Spleen (tissue), 11 donors: ENCODE measurements around the gene C16orf89. TPM values are rescaled to one million over a fixed set of nuclear protein-coding genes. Genes with fewer than 3 reads are reported as not detected.
"Not testable (repeated sequence)": the region's sequence is repeated elsewhere in the genome, so short reads cannot be mapped to it uniquely, and the experiment has no call there.

Experiments
- DNase-seq: peaks from one replicate; pipeline ENCODE4 v3.0.0-alpha.2; 2020
- H3K27ac ChIP-seq, 8 donors: fragments of 200-600 bp; sonication (generic) in 7 of 8; 1 replicate in 4 of 8; 2 replicates in 4 of 8; pipeline versions ENCODE4 v1.5.0 to v1.8.0; 2016 to 2021; ENCODE audit warnings: inconsistent platforms in 4 of 8, mild to moderate bottlenecking in 4 of 8, moderate library complexity in 1 of 8
- H3K27me3 ChIP-seq, 7 donors: fragments of 200-600 bp; sonication (generic) in 6 of 7; replicated peaks in 1 of 7; 1 replicate in 4 of 7; 2 replicates in 3 of 7; pipeline versions ENCODE4 v1.5.0 to v1.8.0; 2016 to 2021; ENCODE audit warnings: inconsistent platforms in 3 of 7, mild to moderate bottlenecking in 1 of 7
- H3K36me3 ChIP-seq, 6 donors: fragments of 200-600 bp; sonication (generic) in 5 of 6; 1 replicate in 4 of 6; 2 replicates in 2 of 6; pipeline versions ENCODE4 v1.5.0 to v1.8.0; 2016 to 2021; ENCODE audit warnings: inconsistent platforms in 2 of 6
- H3K4me1 ChIP-seq, 6 donors: fragments of 200-600 bp; sonication (generic) in 5 of 6; 1 replicate in 3 of 6; 2 replicates in 3 of 6; pipeline versions ENCODE4 v1.5.0 to v1.8.0; 2016 to 2021; ENCODE audit warnings: inconsistent platforms in 3 of 6
- H3K4me3 ChIP-seq, 8 donors: fragments of 200-600 bp; sonication (generic) in 7 of 8; 1 replicate in 4 of 8; 2 replicates in 4 of 8; pipeline versions ENCODE4 v1.5.0 to v1.8.0; 2016 to 2021; ENCODE audit warnings: inconsistent platforms in 4 of 8, mild to moderate bottlenecking in 4 of 8, moderate library complexity in 2 of 8
- H3K9me3 ChIP-seq, 8 donors: fragments of 200-600 bp; sonication (generic) in 7 of 8; 1 replicate in 4 of 8; 2 replicates in 4 of 8; pipeline versions ENCODE4 v1.5.0 to v1.8.0; 2016 to 2021; ENCODE audit warnings: inconsistent platforms in 4 of 8
- POLR2AphosphoS5 ChIP-seq, 3 donors: sonication (generic); formaldehyde crosslinking; IDR thresholded peaks; one replicate each; pipeline ENCODE4 v1.5.1; 2017; ENCODE audit warnings: antibody characterized with exemption in 3 of 3
- WGBS, 5 donors: extraction: QIAGEN DNeasy Blood & Tissue Kit in 3 of 5; methylation state at CpG; one replicate each; pipeline versions ENCODE4 v1.1.5 to v1.1.7; 2013 to 2018; 5-methylcytosine and 5-hydroxymethylcytosine counted together
- intact Hi-C: fragments of 100-400 bp; cut with DNase I; formaldehyde crosslinking; loops from one replicate; pipeline ENCODE4 v1.15.0; 2023; ENCODE audit warnings: low total_unique reads
- polyA plus RNA-seq, 3 donors: library from polyadenylated mRNA; stranded (reverse); fragments of 200-250 nt; gene quantifications; one replicate each; pipeline ENCODE4 v1.2.1, GENCODE V29; 2013
- total RNA-seq, 7 donors: library from RNA; depleted of rRNA in 3 of 7; stranded (reverse); fragments of >200 nt in 3 of 7; fragmentation: NEBNext Ultra II Directional in 4 of 7; extraction: Animal tissue kit (Norgen Biotek cat#: 25700) in 4 of 7; gene quantifications; one replicate each; pipeline versions ENCODE4 v1.1.0 to v1.2.1, GENCODE V29; 2016 to 2021
- TF ChIP-seq, protein P1 (sequence below), 11 experiments: fragments of 200-600 bp in 7 of 11; fragments of 450-650 bp in 4 of 11; sonication (generic) in 4 of 11; IDR thresholded peaks in 8 of 11; conservative IDR thresholded peaks in 3 of 11; 1 replicate in 7 of 11; 2 replicates in 4 of 11; pipeline versions ENCODE4 v1.4.0 to v1.8.0; 2016 to 2021; ENCODE audit warnings: antibody characterized with exemption in 11 of 11, inconsistent platforms in 4 of 11, mild to moderate bottlenecking in 1 of 11
- donor health status: healthy with polysubstance abuse.
- donor health status: DM: no; HTN: no; CAD: no; lungs with moderate emphysema.
- donor health status: DM: no; HTN: no; CAD: no.
- donor health status: Bipolar disorder and iron deficiency.
- donor health status: healthy.
- donor health status: DM: no; HTN: no; CAD: no.
- donor health status: DM: yes; HTN: yes; CAD: no.

The C16orf89 gene
- total and polyA plus RNA-seq, 10 donors: 0.34 to 5.7 (median 1.7) TPM; not detected in 1

DNA sequence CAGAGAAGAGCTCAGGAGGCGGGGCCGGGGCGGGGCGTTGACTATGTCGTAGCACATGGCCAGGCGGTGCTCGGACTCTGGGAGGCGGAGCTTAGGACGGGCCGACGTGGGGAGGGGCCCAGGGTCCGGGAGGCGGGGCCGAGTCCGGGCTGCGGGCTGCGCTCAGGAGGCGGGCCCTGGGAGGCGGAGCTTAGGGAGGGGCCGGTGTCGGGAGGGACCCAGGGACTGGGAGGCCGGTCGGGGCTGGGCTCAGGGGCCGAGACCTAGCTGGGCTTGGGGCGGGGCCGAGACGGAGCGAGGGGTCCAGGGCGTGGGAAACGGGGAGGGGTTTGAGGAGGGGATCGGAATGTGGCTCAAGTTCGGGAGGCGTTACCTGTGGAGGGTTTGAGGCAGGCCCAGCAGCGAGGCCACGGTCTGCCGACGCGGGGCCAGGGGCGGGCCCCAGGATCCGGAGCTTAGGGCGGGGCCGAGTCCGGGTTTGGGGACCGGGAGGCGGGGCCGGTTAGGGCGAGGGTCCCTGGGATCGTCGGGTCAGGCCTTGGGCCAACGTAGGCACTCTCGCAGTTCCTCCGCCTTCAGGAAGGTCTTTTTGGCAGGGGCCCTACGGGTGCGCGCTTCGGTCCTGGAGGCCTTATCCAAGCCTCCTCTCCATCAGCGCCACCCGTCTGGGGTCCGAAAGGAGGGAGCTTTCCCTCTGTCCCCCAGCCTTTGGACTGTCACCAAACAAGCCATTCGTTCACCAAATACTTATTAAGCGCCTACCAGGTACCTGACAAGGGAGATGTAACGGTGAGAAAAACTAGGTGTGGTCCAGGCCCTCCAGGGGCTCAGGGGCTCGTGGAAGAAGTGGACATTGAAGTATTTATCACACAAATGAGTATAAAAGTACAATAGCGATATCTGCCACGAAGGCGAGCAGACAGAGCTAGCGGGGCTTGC lies 32.7 kb upstream of the C16orf89 start:
- H3K9me3 ChIP-seq, H3K27me3 ChIP-seq, intact Hi-C loops, H3K36me3 ChIP-seq: not testable (repeated sequence)
- WGBS, 5 donors: 1 to 4% (median 3%) methylated on average over 23 to 58 of the region's 67 CpGs
- DNase-seq: peak; percentile 95
- Histone ChIP-seq H3K4me3 (peak overlapping the region; percentile 60 to 93 (median 84)), H3K27ac (peak overlapping the region; percentile 70 to 92 (median 85)), H3K4me1 (peaks cover 0 to 16% (median 8%) of the 10 kb centered on the region in 6 donors)
- TF ChIP-seq, protein P1, sequence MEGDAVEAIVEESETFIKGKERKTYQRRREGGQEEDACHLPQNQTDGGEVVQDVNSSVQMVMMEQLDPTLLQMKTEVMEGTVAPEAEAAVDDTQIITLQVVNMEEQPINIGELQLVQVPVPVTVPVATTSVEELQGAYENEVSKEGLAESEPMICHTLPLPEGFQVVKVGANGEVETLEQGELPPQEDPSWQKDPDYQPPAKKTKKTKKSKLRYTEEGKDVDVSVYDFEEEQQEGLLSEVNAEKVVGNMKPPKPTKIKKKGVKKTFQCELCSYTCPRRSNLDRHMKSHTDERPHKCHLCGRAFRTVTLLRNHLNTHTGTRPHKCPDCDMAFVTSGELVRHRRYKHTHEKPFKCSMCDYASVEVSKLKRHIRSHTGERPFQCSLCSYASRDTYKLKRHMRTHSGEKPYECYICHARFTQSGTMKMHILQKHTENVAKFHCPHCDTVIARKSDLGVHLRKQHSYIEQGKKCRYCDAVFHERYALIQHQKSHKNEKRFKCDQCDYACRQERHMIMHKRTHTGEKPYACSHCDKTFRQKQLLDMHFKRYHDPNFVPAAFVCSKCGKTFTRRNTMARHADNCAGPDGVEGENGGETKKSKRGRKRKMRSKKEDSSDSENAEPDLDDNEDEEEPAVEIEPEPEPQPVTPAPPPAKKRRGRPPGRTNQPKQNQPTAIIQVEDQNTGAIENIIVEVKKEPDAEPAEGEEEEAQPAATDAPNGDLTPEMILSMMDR (IDR thresholded peaks at IDR 0.05 in 8 of 11, conservative IDR thresholded peaks at IDR 0.05 in 3 of 11): peak in 1 of 11 experiments; percentile 3

DNA sequence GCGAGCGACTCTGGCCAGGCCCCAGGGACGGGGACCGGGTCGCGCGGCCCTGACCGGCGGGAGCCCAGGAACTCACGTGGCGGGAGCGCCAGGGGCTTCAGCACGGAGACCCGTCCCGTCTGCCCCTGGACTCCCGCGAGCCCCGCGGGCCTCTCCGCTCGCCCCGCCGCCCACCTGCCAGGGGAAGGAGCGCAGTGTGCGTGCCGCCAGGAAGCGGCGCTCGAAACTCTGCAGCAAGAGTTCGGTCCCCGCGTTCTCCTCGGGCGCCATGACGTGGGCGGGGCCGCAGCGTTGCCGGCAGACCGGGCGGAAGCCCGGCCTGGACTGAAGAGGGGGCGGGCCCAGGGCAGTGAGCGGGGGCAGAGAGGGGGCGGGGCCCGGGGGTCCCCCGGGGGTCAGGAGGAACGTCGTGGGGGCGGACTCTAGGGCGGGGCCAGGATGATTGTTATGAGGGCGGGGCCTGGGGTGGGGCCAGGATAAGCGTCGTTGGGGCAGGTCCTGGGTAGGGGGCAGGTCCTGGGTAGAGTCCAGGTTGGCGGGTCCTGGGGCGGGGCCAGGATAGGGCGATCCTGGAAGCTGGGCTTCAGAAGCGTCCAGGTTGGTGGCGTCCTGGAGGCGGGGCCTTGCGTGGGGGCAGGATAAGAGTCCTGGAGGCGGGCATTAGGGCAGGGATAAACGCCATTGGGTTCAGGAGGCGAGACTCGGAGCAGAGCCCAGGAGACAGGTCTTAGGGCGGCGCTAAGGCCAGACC lies 31.9 kb upstream of the C16orf89 start, which contains the start of gene EEF2KMT:
TSS of gene EEF2KMT (minus strand) at position 326 of the 751 bp plus-strand sequence. CDS start at position 270, 56 bp downstream.
- 0 to 1% (median 0%) methylated on average over 24 to 67 of the region's 67 CpGs for WGBS, 5 donors

DNA sequence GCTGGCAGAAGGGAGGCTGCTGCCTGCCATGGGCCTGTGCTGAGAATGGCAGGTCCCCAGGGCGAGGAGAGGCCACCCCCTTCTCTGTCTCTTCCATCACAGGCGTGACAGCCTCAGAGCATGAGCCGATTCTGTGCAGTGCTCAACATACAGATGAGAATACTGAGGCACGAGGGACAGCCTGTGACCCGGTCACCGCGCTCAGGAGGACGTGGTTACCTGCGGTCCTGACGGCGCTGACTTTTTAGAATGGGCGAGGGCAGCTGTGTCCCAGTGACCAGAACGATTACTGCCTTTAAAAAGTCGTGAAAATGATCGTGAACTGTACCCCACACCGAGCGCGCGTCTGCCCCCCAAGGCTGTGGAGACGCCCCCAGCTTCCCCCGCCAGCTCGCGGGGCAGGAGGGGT lies 31.3 kb upstream of the C16orf89 start:
- Histone ChIP-seq H3K4me3 (peak overlapping the region; percentile 73 to 93 (median 84)), H3K27ac (peak overlapping the region; percentile 41 to 92 (median 84)), H3K4me1 (peaks cover 0 to 21% (median 10%) of the 10 kb centered on the region in 6 donors)
- DNase-seq, H3K27me3 ChIP-seq, intact Hi-C loops, H3K9me3 ChIP-seq, H3K36me3 ChIP-seq: not testable (repeated sequence)
- 0 to 1% (median 1%) methylated on average over 13 to 23 of the region's 23 CpGs for WGBS, 5 donors

More for the DNA sequence above, 31.9 kb upstream of the C16orf89 start, which contains the start of gene EEF2KMT:
- peak; percentile 99 for DNase-seq
- peaks cover 0 to 16% (median 8%) of the 10 kb centered on the region in 6 donors for H3K4me1 ChIP-seq
- H3K27me3 ChIP-seq, intact Hi-C loops, H3K36me3 ChIP-seq, H3K9me3 ChIP-seq: not testable (repeated sequence)
- peak within 1 kb of the TSS; percentile 70 to 92 (median 85) for H3K27ac ChIP-seq
- TF ChIP-seq POLR2AphosphoS5 (IDR thresholded peaks at IDR 0.05): peak; percentile 45 to 73 (median 72)
- TF ChIP-seq, protein P1 (IDR thresholded peaks at IDR 0.05 in 8 of 11, conservative IDR thresholded peaks at IDR 0.05 in 3 of 11): peak in 1 of 11 experiments; percentile 11
- H3K4me3 ChIP-seq: peak within 1 kb of the TSS; percentile 73 to 93 (median 84)

DNA sequence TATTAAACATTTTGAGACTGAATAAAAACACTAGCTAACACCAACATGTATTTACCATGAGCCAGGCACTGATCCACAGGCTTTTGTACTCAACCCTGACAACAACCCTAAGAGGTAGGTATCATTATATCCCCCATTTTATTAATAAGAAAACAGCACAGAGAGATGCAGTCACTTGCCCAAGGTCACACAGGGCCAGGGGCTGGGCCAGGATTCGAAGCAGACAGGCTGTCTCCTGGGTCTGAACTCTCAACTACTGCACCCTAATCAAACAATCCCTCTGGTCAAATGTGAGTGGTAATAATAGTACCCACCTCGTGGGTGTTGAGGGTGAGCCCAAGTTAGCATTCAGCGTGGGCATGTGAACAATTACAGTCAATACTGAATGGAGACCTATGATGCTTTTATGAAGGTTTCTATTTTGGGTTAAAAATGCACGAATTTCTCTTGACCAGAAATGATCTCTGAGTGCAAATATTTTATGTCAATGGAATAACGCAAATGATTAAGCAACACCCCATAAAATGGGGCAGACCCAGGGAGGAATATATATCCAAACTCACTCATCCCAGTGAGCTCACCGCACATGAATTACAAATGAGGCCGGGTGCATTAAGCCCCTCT lies 30.8 kb upstream of the C16orf89 start:
- Histone ChIP-seq H3K4me1 (peaks cover 0 to 21% (median 10%) of the 10 kb centered on the region in 6 donors), H3K27ac (peak overlapping the region in 4 of 8 donors; percentile 88 to 92 (median 90)), H3K4me3 (peak overlapping the region in 7 of 8 donors; percentile 73 to 93 (median 85))
- 28 to 43% (median 39%) methylated on average over 6 to 7 of the region's 7 CpGs for WGBS, 5 donors
- intact Hi-C loops, H3K27me3 ChIP-seq, H3K9me3 ChIP-seq, H3K36me3 ChIP-seq, DNase-seq: not testable (repeated sequence)

DNA sequence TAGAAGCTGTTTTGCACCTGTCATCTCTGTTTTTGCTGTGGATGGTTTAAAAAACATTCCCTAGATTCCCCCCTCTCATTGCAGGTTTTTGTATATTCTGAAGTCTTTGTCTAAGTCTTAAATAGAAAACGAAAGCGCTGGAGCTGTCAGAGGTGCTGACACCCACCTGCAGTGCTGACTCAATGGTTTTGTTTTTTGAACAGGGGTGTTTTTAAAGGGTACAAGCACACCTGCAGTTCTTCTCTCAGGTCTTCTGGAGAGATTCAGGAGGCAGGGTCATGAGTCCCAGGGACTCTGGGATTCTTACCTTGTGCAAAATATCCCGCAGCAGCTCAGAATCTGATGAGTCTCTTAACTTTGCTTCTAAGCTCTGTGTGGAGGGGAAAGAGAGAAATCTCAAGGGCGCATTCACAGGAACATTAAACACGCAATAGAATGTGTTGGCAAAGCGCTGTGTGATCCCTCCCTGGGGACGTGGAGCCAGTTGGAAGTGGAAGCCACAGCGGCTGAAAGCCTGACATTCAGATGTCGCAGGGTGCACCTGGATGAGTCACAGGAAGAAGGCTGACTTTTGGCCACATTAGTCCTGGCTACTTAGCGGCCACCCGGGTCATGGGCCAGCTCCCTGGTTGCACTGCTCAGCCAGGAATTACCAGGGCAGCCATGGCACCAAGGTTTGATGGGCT lies 29.5 kb upstream of the C16orf89 start:
- intact Hi-C loops, H3K27ac ChIP-seq: not testable (repeated sequence)
- WGBS, 5 donors: 66 to 93% (median 76%) methylated on average over 9 to 11 of the region's 11 CpGs

DNA sequence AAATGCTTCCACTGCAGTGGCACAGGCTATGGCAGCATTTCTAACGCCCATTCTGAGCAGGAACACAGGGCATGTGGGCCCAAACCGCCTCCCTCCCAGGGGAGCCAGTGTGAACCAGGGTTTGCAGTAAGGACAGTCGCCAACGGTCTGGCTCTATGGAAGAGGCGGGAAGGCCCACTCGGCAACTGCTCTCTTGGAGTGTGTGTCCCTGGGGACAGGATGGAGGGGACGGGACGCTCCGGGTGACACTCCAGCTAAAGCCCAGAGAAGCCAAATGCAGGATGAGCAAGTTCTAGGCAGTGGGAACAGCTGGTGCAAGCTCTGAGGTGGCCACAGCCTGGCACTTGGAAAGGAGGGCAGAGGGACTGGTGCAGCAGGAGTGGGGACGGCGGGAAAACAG lies 28.0 kb upstream of the C16orf89 start:
- DNase-seq, H3K4me3 ChIP-seq, H3K27me3 ChIP-seq, intact Hi-C loops, H3K9me3 ChIP-seq, H3K27ac ChIP-seq: not testable (repeated sequence)
- Histone ChIP-seq H3K36me3 (peaks cover 0 to 20% (median 12%) of the 10 kb centered on the region in 6 donors), H3K4me1 (peaks cover 0 to 19% (median 6%) of the 10 kb centered on the region in 6 donors)
- WGBS, 5 donors: 73 to 97% (median 84%) methylated on average over 8 to 11 of the region's 11 CpGs

More for the DNA sequence above, 29.5 kb upstream of the C16orf89 start:
- H3K9me3 ChIP-seq, H3K4me3 ChIP-seq, H3K27me3 ChIP-seq, H3K36me3 ChIP-seq: not testable (repeated sequence)
- DNase-seq: peak; percentile 61
- peaks cover 0 to 21% (median 10%) of the 10 kb centered on the region in 6 donors for H3K4me1 ChIP-seq
